DMS79 (cell line): Measurements from ENCODE around the gene OGA.

Experiments used
- DNase-seq: peaks from one replicate; lab custom pipeline; 2025; lab: John Stamatoyannopoulos, UW

OGA gene

DNA sequence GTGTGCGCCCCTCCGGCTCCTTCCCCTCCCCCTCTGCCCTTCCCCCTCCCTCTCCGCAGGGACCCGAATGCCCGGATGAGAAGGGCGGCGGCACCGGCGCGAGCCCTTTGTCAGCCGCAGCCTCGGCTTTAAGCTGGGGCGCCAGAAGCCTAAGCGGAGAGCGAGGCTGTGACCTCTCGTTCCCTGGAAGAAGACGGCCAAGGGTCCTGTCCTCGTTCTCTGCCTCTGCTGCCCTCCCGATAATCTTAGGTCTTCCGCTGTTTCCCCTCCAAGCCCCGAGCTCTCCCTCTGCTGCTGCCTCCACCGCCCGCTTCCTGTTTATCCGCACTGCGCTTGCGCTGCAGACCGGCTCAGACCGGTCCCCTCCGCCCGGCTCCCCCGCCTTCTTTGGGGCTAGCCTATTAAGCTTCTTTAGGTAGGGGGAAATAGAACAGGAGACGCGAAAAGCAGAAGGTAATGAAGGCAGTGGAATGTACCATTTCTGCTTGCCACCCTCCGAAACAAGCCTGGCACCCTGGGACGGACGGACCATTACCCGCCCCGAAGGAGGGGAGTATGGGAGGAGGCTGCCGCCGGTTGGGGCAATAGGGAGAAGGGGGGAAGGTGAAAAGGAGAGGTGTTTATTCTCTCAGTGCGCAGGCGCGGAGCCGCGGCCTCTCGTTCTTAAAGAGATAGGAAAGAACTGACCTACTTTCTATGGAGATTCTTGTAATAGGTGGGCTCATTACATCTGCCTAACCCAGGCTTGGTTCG, at the start of gene OGA:
Gene OGA (minus strand): TSS at position 326 of the 753 bp plus-strand sequence. CDS start 422 bp downstream, outside the sequence.
- DNase-seq: peak; percentile 95

DNA sequence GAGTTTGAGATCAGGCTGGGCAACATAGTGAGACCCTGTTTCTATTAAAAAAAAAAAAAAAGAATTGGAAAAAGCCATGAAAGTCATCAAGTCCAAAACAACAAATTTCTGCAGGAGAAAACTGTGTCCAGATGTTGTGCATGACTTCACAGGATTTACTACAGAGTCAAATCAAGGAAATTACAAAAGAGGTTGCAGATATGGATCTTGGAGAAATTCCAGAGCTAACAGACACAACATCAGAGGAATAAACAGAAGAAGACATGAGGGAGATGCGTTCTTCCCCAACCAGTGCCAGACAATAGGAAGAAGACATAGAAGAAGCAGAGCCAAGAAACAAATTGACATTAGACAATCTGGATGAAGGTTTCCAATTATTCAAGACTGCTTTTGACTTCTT, 49.7 kb upstream of the OGA start:
- DNase-seq: no peak

GRCh38 chr10:101859530-101859929, 41.3 kb upstream of the OGA start:
- DNase-seq: no peak

DNA sequence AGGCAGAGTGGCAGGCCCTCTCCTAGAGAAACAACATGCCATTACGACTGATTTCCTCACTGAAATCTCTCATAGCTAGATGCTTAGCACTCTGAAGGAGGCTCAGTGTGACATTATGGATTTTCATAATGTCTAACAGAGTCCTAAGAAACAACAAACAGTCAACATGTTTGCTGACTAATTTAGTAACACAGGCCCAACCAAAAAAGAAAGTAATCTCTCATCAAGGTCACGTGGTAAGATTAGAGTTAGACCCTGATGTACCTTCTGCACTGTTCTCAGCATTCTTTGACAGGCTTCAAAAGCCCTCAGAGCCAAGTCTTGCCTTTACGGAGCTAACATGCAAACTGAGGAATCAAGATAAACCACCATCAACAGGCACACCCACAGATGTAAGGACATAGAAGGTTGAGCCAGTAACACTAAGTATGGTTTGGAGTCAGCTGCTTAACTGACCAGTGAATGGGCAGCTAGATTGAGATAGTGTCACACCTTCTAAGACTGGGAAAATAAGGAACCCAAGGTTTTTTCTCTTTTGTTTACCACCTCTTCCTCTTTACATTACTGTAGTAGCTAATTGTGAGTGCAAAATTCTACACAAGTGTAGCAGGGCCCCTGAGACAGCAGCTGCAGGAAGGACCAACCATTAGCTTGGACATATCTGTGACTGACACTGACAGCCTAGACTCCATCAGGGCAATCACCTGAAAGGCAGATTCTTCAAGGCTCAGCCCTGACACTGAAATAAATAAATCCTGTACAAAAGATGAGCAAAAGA, 40.7 kb upstream of the OGA start:
- no peak for DNase-seq

DNA sequence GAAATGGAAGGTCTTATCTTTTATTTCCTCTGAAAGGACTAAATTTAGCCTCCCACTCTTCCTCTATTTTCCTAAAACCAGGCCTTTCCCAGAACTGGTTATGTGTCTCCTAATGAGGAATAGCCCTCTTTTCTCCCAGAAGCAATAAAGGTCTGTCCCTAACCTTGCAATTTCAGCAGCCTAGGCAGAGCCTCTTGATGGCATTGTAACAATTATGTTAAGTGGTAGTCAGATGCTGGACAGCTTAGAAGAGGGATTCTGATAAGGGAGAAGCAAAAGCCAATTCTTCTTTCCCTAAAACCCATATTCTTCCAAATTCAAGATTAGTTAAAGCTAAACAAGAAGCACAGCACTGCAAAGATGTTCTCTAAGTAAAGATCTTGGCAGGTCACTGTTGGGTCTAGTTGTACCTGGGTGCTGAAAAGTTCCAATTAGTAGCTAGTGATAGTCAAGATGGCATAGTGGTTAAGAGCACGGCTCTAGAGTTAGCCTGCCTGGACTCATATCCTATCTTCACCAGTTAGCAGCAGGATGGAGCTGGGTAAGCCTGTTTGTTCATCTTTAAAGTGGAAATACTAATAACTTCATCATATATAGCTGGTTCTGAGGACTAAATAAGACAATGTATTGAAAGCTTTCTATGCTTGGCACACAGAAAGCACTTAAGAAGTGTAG, 39.7 kb upstream of the OGA start:
- DNase-seq: no peak

- DNase-seq: no peak
Observed at GRCh38 chr10:101856626-101857025, 38.4 kb upstream of the OGA start.

- no peak for DNase-seq
Observed at GRCh38 chr10:101851411-101852116, 33.3 kb upstream of the OGA start.

DNA sequence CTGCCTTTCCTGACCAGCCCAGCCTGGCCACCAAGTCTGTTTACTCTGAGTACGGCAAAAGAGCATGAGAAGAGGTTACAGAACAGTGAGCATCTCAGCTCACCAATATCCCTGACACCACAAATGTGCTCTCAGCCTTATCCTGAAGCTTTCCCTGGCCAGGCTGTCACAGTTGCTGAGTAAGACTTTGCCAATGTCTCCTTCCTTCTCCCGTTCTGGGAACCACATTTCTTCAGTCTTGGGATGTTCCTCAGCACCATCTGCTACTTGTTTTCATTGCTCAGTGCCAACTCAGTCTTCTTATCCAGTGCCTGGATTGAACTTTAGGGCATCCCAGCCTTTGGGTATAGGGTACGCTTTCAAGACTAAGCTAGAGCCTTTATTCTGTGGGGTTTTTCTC, 32.5 kb upstream of the OGA start:
- no peak for DNase-seq

DNA sequence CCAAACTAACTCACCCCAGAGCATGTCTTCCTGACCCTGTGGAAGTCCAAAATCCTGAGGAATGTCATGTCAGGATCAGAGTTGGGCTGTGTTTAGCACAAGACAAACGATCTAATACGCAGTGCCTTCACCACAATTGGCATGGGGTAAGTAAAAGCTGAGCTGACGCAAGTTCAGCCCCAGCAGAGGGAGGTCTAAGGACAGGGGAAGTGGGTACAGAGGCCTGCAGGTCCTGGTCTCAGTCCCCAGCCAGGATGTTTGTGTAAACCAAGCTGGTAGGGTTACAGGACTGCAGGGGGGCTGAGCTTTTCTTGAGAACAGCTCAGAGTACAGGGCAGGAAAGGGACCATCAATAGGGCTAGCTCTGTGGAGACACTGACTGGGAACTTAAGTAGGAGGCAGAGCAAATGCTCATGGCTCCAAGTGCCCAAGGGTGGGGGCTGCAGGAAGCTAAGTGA, 30.7 kb upstream of the OGA start:
- no peak for DNase-seq

- no peak for DNase-seq
Observed at GRCh38 chr10:101848408-101848807, 30.2 kb upstream of the OGA start.

DNA sequence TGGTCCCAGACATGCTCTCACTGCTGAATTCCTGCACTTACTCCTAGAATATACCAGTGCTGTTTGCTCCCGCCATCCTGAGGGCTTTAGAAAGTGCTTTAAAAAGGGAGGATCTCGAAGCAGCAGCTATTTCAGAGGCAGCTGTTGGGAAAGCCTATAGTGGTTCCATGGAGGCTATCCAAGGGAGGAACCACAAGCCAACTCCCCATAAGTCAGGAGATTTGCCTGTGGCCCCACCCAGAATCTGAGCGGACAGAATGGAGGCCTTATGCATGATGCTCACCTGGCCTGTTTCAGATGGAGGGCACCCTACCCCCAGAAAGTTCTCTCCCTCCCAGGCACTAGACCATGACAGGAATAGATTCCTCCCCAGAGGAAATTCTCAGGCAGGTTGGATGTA, 27.6 kb upstream of the OGA start:
- no peak for DNase-seq

DNA sequence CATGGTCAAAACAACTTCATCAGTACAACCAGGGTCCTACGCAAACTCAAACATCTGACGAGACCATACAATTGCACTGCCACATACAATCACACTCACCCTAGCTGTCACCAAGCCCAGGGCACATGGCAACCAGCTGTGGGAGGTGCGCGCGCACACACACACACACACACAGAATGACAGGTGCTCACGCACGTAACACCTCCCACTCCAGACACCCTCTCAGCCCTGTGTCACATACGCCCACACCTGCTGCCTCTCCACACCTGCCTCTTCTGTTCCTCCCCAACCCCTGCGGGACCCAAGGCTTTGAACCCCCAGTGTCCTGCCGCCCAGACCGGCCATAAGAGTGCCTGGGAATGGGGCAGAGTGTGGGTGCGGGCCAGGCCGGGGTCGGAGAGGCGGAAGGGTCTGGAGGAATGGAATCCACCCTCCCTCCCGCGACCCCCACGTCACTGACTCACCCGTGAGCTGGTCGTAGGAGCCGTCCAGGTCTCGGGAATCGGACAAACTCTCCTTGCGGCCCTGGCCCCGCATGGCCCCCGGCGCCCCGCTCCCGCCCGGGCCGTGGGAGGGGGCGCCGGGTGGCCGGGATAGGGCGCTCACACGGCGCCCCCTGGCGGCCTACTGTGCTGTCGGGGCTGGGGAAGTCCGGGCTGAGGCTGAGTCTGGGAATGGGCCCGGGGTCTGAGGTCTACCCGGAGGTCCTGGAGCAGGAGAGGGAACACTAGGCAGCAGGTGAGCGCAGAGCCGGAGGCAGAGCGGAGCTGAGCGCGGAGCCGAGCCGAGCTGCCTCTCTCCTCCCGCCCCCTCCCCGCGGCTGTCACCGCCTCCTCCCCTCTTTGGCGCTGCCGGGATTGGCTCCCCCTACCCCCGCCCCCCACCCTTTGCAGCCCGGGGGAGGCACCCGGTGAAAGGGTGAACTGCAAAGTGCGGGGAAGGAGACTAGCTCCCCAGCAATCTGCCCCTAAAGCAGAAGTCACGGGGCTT, 25.1 kb upstream of the OGA start, which contains the start of gene KCNIP2:
Gene KCNIP2 (minus strand): TSS at position 769 of the 990 bp plus-strand sequence. CDS start 232 bp downstream, at position 537.
- no peak for DNase-seq

DNA sequence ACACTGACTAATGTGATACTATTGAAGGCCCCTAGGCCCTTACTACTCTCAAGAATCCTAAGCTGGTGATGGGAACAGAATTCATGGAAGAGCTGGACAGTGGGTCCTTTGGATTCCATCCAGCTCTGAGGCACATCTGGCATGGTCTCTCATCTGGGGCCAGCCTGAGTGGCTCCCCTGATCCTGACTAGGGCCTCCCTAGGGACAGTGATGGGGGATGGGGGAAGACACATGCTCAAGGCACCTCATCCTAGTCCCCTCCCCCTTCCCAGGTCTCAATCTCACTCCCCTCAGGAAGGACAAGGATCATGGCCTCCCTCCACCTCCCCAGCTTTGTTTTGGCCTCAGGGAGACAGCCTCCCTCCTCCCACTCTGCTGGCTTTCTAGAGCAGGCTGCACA, 23.6 kb upstream of the OGA start:
- no peak for DNase-seq

DNA sequence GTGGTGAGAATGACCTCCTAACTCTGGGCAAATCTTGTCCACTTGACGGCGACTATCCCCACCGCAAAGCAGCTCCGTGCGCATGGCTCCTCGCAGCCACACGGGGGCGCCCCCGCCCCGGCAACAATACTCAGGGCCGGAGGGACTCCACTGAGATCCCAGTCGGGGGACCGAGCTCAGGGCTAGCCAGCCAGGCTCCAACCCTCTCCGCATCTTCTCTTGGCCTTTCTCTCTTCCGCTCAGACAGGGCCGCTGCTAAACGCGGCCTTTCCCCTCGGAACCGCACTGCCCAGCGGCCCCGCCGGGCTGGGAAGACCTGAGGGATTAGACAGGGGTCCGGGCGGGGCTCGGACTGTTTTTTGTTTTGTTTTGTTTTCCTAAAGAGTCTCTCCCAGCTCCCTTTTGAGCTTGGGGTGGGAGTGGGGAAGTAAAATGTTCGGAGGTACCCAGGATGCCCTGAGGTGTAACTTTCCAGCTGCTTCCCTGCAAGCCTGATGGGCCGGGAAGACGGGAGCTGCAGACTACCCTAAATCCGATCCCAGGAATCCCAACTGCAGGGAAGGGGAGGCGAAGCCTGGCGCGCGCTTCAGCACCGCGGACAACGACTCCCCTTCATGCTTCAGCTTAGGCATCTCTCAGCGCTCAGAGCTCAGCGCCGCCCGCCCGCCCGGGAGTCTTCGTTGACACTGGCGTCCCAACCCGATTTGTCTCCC, 22.7 kb upstream of the OGA start:
- peak; percentile 38 for DNase-seq

GRCh38 chr10:101840102-101840684, 21.9 kb upstream of the OGA start:
- no peak for DNase-seq

GRCh38 chr10:101839416-101840063, 21.3 kb upstream of the OGA start:
- no peak for DNase-seq

GRCh38 chr10:101839002-101839401, 20.8 kb upstream of the OGA start:
- DNase-seq: no peak

GRCh38 chr10:101838416-101838970, 20.2 kb upstream of the OGA start:
- no peak for DNase-seq

DNA sequence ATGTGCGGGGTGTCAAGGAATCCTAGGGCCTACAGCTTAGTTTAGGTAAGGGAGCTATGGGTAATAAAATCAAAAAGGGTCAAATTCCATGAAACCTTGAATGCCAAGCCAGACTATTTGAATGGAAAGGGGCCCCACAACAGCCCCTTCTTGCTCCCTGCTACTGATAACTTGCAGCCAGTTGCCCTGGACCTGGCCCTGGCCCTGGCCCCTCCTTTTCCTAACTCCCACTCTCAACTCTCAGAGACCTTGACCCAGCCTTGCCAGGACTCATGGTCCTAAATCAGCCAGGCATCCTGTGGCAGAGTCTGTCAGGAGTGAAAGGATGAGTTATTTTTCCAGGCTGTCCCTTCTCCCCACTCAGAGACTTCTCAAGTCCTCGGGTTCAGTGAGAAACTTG, 19.5 kb upstream of the OGA start:
- no peak for DNase-seq
